HG02884 (cell line): ENCODE results near the gene KRTAP20-1.

ENCODE experiments used
- ATAC-seq: cut with Tn5 transposase; IDR thresholded peaks from one replicate; pipeline ENCODE4 v1.9.1; 2021; ENCODE audit warnings: mild to moderate bottlenecking, moderate library complexity; ENCODE audit not compliant: unreplicated experiment

KRTAP20-1 gene, protein sequence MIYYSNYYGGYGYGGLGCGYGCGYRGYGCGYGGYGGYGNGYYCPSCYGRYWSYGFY

DNA sequence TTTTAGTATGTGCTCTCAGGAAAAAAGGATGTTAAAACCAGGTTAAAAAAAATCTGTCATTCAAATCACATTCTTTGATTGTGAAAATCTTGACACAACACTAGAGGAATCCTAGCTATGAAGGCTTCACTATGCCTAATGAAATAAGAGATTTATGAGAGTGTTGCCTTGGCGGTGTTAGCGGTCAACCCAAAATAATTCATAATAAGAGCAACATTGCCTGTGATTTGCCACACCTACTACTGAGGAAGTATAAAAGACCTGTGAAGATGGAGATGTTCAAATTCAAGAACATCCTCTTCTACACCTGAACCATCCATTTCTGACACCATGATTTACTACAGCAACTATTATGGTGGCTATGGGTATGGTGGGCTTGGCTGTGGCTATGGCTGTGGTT is at the start of gene KRTAP20-1:
KRTAP20-1 (plus strand) TSS at position 301 of the 400 bp plus-strand sequence; CDS start at position 331, 30 bp downstream.
- ATAC-seq: no peak

DNA sequence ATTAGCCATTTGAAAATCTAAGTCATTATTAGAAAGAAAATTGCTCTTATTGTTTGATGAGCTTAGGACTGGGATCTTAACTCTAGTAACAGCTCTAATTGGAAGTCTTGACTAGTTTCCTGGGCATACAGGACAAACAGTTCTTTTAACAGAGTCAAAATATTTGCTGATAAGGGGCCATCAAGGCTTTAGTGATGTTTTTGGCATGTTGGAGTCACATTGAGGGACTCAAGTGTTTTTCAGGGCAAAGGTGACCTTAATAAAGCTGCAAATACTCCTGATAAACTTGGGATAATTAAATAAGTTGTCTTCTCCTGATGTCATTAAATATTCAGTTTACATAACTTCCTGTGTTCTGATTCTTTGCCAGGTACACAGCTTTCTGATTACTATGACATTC is 48.6 kb upstream of the KRTAP20-1 start:
- ATAC-seq: no peak

DNA sequence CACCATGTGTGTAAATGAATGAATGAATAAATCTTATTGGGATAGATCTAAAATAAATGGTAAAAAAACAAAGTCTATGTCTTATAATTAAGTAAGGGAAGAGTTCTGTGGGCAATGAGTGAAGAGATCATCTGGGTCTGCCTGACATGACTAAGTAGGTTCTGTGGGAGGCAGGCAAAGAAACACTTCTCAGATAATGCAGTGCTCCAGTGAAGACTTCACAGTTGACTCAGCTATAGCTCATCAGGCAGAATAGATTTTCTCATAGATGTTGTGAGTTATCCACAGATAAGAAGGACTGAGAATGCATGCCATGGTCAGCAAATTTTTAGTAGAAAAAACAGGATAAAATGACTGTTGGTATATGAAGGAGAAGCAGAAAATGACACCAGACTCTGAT is 38.5 kb upstream of the KRTAP20-1 start:
- no peak for ATAC-seq

DNA sequence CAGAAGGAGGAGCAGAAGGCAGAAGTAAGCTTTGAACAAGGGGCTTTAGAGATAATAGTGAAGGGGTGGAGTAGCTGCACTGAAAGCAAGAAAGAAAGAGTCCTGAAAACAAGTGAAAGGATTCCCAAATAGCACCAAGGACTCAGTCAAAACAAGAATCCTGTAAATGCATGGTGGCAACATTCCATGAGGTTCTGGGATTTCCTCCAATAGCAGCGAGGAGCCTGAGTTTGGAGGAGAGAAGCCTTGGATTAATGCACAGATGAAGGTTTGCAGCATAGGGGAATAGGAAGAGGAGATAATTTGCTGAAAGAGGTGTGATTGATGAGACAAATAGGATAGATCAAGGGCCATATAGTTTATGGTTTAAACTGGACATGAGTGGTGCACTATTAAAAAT is 36.9 kb upstream of the KRTAP20-1 start:
- no peak for ATAC-seq

DNA sequence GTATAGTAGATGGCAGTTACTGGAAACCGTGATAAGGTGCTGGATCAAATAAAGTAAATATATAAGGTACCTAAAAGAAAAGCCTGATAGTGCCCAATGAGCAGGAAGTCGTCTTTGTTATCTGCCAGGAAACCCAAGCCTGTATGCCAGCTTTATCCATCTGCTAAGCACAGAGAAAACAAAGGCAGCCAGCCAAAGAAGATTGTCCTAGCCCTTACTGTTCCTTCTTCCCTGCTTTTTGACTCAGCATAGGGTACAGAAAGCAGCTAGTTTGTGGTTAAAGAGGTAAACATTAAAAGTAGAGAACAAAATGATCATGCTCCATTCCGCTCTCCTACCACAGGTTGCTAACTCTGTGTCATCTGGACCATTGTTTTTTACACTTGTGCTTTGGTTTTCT is 36.1 kb upstream of the KRTAP20-1 start:
- no peak for ATAC-seq

DNA sequence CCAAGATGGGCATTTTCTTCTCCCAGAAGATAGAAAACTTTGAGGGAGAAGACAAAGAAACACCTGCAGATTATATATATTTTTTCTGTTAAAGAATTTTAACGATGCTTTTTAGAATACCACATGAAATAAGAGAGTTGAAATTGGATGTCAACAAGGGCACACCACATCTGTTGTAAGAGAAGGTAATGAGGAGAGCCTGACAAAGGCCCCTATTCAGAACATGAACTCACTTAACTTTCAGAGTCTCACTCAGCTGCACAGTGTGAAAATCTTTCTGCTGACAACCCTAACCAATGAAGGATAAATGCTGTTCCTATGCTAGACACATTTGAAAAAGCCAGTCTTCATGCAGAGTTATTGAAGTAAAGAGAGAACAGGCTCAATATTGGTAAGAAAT is 33.4 kb upstream of the KRTAP20-1 start:
- ATAC-seq: no peak

DNA sequence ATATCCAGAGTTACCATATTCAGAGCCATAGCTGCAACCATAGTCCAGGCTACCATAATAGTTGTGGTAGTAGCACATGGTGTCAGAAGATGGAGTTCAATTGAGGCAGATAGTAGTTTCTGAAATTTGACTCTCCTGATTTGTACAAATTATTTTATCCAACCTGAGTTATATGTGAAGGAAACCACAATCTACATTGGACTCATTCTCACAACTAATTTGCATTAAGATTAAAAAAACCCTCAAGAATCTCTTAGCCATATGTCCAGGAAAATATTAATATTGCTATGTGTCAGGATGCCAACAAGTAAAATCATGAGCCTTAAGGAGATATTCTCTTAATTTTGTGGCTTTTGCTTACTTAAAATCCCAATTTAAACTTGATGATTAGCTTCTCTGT is 25.9 kb upstream of the KRTAP20-1 start, which contains the start of gene KRTAP22-2:
KRTAP22-2 (minus strand) TSS at position 101 of the 400 bp plus-strand sequence.
- no peak for ATAC-seq

DNA sequence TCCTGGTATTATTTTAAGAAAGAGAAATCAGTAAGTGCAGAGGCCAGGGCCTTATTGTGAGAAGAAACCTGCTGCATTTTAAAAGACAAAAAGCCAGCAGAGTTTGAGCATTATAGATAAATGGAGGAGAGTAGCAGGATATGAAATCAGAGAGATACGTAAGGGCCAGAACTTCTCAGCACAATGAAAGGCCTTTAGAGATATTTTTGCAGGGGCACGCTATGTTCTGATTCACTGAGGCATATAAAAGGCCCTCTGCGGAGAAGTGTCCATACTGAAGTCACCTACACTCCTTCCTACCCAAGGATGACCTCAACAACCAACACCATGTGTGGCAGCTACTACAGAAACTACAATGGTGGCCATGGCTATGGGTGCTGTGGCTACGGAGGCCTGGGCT is 24.1 kb upstream of the KRTAP20-1 start, which contains the start of gene KRTAP6-3:
KRTAP6-3 (plus strand) TSS at position 301 of the 400 bp plus-strand sequence; CDS start at position 307, 6 bp downstream.
- no peak for ATAC-seq

DNA sequence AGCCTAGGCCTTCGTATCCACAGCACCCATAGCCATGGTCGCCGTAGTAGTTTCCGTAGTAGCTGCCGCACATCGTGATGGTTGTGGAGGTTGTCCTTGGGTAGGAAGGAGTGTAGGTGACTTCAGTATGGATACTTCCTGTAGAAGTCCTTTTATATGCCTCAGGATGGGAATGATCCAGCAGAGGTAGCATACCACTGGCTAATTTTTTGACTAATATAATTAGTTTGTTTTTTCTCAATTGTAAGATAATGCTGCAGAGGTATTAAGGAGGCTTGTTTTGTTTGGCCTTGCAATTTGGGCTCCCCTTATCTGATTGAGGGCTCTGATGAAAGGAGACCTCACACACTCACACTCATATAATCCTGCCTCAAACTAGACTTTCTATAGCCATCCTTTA is 17.4 kb upstream of the KRTAP20-1 start, which contains the start of gene KRTAP6-2:
KRTAP6-2 (minus strand) TSS at position 101 of the 400 bp plus-strand sequence; CDS start at position 73, 28 bp downstream.
- ATAC-seq: no peak

DNA sequence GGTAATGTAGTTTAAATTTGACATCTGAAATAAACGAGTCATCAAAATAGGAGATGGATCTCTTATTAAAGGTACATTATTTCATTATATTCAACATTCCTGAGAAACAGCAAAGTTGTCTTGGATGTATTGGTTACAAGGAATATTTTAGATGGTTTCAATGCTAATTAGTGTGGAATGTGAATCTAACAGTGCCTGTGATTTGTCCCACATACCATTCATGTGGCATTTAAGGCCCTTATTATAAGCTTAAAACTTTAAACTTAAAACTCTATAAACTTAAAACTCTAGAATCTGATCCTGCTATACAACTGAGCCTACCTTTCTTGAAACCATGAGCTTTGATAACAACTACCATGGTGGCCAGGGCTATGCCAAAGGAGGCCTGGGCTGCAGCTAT is 15.4 kb upstream of the KRTAP20-1 start, which contains the start of gene KRTAP22-1:
KRTAP22-1 (plus strand) TSS at position 301 of the 400 bp plus-strand sequence.
- ATAC-seq: no peak

DNA sequence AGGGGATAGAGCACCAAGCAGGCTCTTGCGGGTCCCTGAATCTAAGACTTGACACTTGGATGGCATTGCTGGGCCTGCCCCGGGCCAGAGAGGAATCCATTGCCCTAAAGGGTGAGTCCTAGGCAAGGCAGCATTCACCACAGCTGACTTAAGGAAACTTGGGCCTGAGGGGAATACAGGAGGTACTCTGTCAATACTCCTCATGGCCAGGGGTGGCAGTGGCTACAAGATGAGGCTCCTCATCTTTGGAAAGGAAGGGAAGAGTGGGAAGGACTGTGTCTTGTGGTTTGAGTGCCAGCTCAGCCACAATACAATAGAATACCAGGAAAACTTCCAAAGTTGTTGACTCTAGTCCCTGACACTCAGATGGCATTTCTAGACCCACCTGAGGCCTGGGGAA is 10.3 kb upstream of the KRTAP20-1 start:
- ATAC-seq: no peak

DNA sequence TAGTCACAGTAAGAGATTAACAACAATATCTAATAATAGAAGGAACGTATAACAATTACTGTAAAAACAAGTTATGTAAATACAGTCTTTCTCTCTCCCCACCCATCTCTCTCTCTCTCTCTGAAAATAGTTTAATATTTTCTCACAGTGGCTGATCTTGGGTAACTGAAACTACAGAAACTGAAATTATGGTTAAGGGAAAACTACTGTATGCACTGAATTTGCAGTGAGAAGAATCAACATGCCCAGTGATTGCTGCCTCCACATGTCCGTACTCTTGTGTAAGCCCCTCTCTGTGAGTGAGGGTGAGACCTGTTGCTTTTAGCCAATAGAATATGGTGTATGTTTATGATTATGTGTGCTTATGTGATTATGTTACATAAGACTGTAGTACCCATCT is 4.1 kb upstream of the KRTAP20-1 start:
- ATAC-seq: no peak

DNA sequence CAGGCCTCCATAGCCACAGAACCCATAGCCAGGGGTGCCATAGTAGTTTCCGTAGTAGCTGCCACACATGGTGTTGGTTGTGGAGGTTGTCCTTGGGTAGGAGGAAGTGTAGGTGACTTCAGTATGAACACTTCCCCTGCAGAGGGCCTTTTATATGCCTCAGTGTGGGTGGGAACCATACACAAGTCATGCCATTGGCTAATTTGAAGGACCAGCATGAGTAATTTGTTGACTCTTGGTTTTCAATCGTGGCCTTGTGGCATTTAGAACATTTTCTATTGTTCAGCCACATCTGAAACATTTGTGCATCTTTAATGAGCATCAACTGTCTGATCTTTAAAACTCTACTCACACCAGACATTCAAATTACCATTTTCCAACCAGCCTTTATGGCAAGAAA is 2.4 kb upstream of the KRTAP20-1 start, which contains the start of gene KRTAP6-1:
KRTAP6-1 (minus strand) TSS at position 95 of the 400 bp plus-strand sequence; CDS start at position 69, 26 bp downstream.
- ATAC-seq: no peak

DNA sequence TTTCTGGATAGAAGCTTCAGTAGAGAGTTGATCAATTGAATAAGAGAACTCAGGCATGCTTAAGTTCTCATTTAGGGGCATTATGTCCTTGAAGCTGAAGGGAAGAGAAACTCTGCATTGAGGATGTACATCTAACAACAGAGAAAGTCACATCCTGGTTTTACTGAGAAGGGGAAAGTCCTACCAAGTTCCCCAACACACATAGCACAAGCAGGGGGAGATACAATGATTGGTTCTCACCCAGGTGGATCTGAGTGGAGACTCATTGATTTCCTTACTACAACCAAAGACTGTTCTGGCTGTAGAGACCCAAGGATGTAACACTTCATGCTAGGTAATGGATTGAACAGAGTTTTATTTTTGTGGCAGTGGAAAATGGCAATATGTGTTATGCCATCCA is 1.0 kb upstream of the KRTAP20-1 start:
- ATAC-seq: no peak

DNA sequence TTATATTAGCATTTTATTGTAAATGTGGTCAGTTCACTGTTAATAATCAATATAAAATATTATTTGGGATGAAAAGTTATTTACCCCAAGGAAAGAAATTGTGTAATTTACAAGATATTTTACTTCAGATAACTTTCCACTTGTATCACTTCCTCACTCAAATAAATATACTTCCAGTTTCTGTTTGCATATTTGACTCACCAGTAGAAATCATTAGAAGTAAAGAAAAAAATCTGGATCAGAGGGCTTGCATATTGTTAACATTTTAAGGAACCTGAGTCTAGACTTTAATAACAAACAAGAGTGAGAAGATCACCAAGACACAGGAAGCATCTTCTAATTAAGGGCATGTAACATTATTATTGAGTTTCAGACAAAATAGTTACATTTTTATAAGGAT is 3.9 kb downstream of the KRTAP20-1 start:
- no peak for ATAC-seq

DNA sequence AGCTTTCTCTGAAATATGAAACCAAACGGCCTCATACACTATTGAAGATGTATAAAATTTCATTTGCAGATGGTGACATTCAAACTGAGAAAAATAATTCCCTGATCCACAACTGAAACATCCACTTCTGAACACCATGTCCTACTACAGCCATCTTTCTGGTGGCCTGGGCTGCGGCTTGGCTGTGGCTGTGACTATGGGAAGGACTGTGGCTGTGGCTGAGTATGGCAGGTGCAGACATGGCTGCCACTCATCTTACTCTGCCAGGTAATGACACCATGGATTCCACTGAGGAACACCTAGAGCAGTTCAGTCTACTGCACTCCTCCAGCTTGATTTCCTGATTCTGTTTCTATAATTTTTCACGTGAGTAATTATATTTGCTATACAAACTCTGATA is 4.3 kb downstream of the KRTAP20-1 start, which contains the start of gene KRTAP20-4:
KRTAP20-4 (plus strand) TSS at position 106 of the 400 bp plus-strand sequence.
- no peak for ATAC-seq

DNA sequence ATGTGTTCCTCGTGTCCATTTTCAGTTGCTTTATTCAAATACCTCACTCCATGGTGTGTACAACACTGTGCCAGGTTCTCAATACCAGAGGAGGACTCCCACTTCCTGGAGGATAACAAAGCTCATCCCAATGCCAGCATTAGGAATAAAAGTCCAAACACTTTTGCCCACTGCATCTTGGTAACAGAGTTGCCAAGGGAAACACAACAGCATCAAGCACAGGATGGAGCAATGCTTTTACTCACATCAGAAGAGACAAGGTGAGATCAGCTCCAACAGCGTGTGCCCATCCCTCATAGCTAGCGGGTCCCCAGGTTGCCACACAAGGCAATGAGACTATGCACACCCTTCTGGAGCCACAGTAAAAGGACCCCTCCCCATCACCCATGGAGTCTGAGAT is 7.1 kb downstream of the KRTAP20-1 start:
- no peak for ATAC-seq

DNA sequence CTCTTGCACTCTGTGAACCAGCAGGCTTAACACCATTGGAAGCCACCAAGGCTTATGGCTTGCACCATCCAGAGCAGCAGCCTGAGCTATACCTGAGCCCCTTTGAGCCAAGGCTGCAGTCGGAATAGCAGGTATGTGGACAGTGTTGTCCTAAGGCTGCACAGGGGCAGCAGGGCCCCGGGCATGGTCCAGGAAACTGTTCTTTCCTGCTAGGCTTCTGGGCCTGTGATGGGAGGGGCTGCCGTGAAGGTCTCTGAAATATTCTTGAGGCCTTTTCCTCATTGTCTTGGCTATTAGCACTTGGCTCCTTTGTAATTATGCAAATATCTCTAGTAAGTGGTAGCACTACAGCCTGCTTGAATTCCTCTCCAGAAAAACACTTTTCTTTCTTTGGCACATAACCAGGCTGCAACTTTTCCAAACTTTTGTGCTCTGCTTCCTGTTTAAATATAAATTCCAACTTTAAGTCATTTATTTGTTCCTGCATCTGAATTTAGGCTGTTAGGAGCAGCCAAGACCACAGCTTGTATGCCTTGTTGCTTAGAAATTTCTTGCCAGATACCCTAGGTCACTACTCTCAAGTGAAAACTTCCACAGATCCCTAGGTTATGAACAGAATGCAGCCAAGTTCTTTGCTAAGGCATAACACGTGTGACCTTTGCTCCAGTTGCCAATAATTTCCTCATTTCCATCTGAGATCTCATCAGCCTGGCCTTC is 9.4 kb downstream of the KRTAP20-1 start:
- no peak for ATAC-seq

DNA sequence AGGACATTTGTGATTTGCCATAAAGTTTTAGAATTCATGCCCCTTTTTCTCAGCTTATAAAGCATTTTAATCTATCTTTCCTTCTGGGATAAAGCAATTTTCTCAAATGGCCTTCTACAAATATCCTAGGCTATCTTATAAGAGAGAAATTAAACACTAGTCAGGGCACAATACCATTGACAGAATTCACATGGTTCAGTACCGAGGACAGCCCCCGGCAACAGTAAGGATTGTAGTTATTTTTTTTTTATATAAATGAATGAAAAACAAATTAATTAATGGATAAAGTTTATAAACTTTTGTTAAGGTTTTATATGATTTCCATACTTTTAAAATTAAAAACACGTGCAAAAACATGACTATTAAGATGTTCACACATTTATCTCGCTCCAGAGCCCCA is 11.9 kb downstream of the KRTAP20-1 start:
- ATAC-seq: no peak

DNA sequence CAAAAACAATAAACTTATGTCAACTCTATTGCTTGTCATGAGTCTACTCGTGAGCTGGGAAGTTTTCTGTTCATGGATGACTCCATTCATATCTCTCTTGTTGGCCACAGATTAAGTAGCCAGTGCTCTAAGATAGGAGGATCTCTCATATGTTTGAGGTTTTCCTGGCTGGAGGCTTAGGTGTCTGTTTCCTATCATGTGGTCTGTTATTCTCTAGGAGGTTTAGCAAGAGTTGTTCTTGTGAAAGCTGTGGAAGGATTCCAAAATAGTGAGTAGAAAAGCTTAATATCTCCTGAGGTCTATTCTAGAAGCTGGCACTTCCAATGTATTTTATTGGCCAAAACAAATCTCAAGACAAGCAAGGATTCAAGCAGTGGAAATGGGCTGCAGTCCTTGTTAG is 13.0 kb downstream of the KRTAP20-1 start:
- no peak for ATAC-seq

DNA sequence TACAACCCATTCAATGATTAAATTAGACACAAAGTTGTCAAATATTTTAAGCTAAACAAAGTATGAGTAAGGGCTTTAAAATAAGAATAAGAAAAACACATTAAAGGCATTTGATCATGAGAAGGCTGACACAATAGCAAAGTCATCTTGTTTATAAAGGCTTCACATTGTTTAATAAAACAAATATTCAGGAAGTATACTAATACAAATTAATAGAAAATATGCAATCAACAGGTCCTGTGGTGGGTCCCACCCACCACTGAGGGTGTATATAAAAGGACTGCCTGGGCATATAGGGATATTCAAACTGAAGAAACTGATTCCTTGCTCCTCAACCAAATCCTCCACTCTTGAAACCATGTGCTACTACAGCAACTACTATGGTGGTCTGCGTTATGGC is 18.7 kb downstream of the KRTAP20-1 start, which contains the start of gene KRTAP20-2:
KRTAP20-2 (plus strand) TSS at position 301 of the 400 bp plus-strand sequence; CDS start at position 359, 58 bp downstream.
- ATAC-seq: no peak

DNA sequence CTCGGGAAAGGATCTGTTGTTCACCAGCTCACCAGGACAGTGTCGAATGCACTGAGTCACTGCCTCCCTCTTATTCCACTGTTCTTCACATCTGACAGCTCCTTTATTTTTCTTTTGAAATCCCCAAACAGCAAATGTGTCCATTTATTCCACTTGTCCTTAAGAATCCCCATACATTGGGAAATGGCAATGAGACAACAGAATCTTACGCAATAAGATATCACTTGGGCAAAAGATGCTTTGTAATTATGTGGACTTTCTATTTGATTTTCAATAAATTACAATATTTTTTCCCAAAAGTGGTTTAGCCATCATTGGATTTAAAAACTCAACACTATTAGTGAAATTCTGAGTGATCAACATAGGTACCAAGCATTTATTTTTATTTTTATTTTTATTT is 22.5 kb downstream of the KRTAP20-1 start:
- no peak for ATAC-seq
